Stimulated activated CD4-positive, alpha-beta T cell treated with anti-CD3 and anti-CD28 coated beads, Interleukin-12 subunit alpha, Interleukin-12 subunit beta, amount 100 ng/mL, for 48 hours (primary cell): Measurements from ENCODE around the gene NOX4.
"Not testable (repeated sequence)": the region's sequence is repeated elsewhere in the genome, so short reads cannot be mapped to it uniquely, and the experiment has no call there.

Experiments used
- DNase-seq, 3 donors: peaks; one replicate each; pipeline ENCODE4 v3.0.0-alpha.2; 2020; ENCODE audit warnings: low read depth in 2 of 3, low spot score in 1 of 3

Gene NOX4

GRCh38 chr11:89463266-89463780 lies 27.9 kb downstream of the NOX4 start:
- DNase-seq, result no peak

GRCh38 chr11:89458716-89459115 lies 32.5 kb downstream of the NOX4 start:
- no peak for DNase-seq

GRCh38 chr11:89457190-89457589 lies 34.0 kb downstream of the NOX4 start:
- DNase-seq, result no peak

GRCh38 chr11:89456681-89457080 lies 34.5 kb downstream of the NOX4 start:
- no peak for DNase-seq

GRCh38 chr11:89452780-89453179 lies 38.4 kb downstream of the NOX4 start:
- no peak for DNase-seq

GRCh38 chr11:89447845-89448244 lies 43.3 kb downstream of the NOX4 start:
- no peak for DNase-seq

- no peak for DNase-seq
Measured at GRCh38 chr11:89443361-89444322, 47.5 kb downstream of the NOX4 start.

- no peak for DNase-seq
Measured at GRCh38 chr11:89442801-89443200, 48.4 kb downstream of the NOX4 start.

- no peak for DNase-seq
Measured at GRCh38 chr11:89441606-89442005, 49.6 kb downstream of the NOX4 start.

GRCh38 chr11:89437317-89437716 lies 53.9 kb downstream of the NOX4 start:
- DNase-seq, result no peak

GRCh38 chr11:89436071-89436470 lies 55.1 kb downstream of the NOX4 start:
- DNase-seq, result no peak

GRCh38 chr11:89433278-89433677 lies 57.9 kb downstream of the NOX4 start:
- DNase-seq, result no peak

GRCh38 chr11:89432182-89432581 lies 59.0 kb downstream of the NOX4 start:
- not testable (repeated sequence) for DNase-seq

GRCh38 chr11:89426501-89426900 lies 64.7 kb downstream of the NOX4 start:
- DNase-seq, result not testable (repeated sequence)

- DNase-seq, result no peak
Measured at GRCh38 chr11:89421718-89422117, 69.5 kb downstream of the NOX4 start.

GRCh38 chr11:89420981-89421380 lies 70.2 kb downstream of the NOX4 start:
- no peak for DNase-seq

- DNase-seq, result no peak
Measured at GRCh38 chr11:89416961-89417360, 74.2 kb downstream of the NOX4 start.

GRCh38 chr11:89411112-89411511 lies 80.1 kb downstream of the NOX4 start:
- not testable (repeated sequence) for DNase-seq

GRCh38 chr11:89410666-89411065 lies 80.5 kb downstream of the NOX4 start:
- not testable (repeated sequence) for DNase-seq

- DNase-seq, result not testable (repeated sequence)
Measured at GRCh38 chr11:89408441-89408840, 82.7 kb downstream of the NOX4 start.

- DNase-seq, result no peak
Measured at GRCh38 chr11:89405629-89406028, 85.5 kb downstream of the NOX4 start.

GRCh38 chr11:89391654-89392053 lies 99.5 kb downstream of the NOX4 start:
- DNase-seq, result not testable (repeated sequence)

- not testable (repeated sequence) for DNase-seq
Measured at GRCh38 chr11:89387501-89387900, 103.7 kb downstream of the NOX4 start.
